ENCODE measurements around the gene HLA-DMA.

The HLA-DMA gene

GRCh38 chr6:32922083-32922482, 30.8 kb downstream of the HLA-DMA start:
- no peak overlapping the region for H2AFZ ChIP-seq (ENCODE audit: low read depth)
- H4K20me1 ChIP-seq (ENCODE audit: insufficient read depth), result no peaks in the 10 kb centered on the region
- no peaks in the 10 kb centered on the region for H3K79me2 ChIP-seq (ENCODE audit: insufficient read depth, low read depth)
- TF ChIP-seq CTCF (conservative IDR thresholded peaks at IDR 0.05; ENCODE audit: low read depth, low read length), result no peak
- no peak overlapping the region for H3K4me2 ChIP-seq
- H3K36me3 ChIP-seq (ENCODE audit: insufficient read depth), result no peaks in the 10 kb centered on the region
- H3K4me3 ChIP-seq (IDR thresholded peaks at IDR 0.05; ENCODE audit: insufficient read depth, low read depth, low read length), result no peak overlapping the region
- no peak overlapping the region for H3K27ac ChIP-seq
- H3K27me3 ChIP-seq (ENCODE audit: insufficient read depth, low read depth), result no peaks in the 10 kb centered on the region
- no peaks in the 10 kb centered on the region for H3K4me1 ChIP-seq (ENCODE audit: low read depth, poor library complexity, severe bottlenecking)
- H3K9ac ChIP-seq, result no peak overlapping the region

- H4K20me1 ChIP-seq (ENCODE audit: insufficient read depth), result no peaks in the 10 kb centered on the region
- H3K36me3 ChIP-seq (ENCODE audit: insufficient read depth), result no peaks in the 10 kb centered on the region
- no peak overlapping the region for H3K4me3 ChIP-seq (IDR thresholded peaks at IDR 0.05; ENCODE audit: insufficient read depth, low read depth, low read length)
- H3K79me2 ChIP-seq (ENCODE audit: insufficient read depth, low read depth), result no peaks in the 10 kb centered on the region
- no peak overlapping the region for H3K4me2 ChIP-seq
- TF ChIP-seq CTCF (conservative IDR thresholded peaks at IDR 0.05; ENCODE audit: low read depth, low read length), result no peak
- H2AFZ ChIP-seq (ENCODE audit: low read depth), result no peak overlapping the region
- H3K9ac ChIP-seq, result no peak overlapping the region
- no peak overlapping the region for H3K27ac ChIP-seq
- H3K27me3 ChIP-seq (ENCODE audit: insufficient read depth, low read depth), result no peaks in the 10 kb centered on the region
- H3K4me1 ChIP-seq (ENCODE audit: low read depth, poor library complexity, severe bottlenecking), result no peaks in the 10 kb centered on the region
These were observed 32.2 kb downstream of the HLA-DMA start for GRCh38 chr6:32920715-32921114.

GRCh38 chr6:32912951-32913350, 39.9 kb downstream of the HLA-DMA start:
- Histone ChIP-seq H2AFZ (ENCODE audit: low read depth) (no peak overlapping the region; the same call in 1 of the 2 replicates), H3K9ac (no peak overlapping the region), H3K4me1 (ENCODE audit: low read depth, poor library complexity, severe bottlenecking) (no peaks in the 10 kb centered on the region), H3K79me2 (ENCODE audit: insufficient read depth, low read depth) (no peaks in the 10 kb centered on the region), H4K20me1 (ENCODE audit: insufficient read depth) (no peaks in the 10 kb centered on the region), H3K4me3 (IDR thresholded peaks at IDR 0.05; ENCODE audit: insufficient read depth, low read depth, low read length) (no peak overlapping the region), H3K27me3 (ENCODE audit: insufficient read depth, low read depth) (no peaks in the 10 kb centered on the region), H3K4me2 (no peak overlapping the region), H3K36me3 (ENCODE audit: insufficient read depth) (no peaks in the 10 kb centered on the region), H3K27ac (no peak overlapping the region)
- TF ChIP-seq CTCF (conservative IDR thresholded peaks at IDR 0.05; ENCODE audit: low read depth, low read length), result no peak

GRCh38 chr6:32908897-32909296, 44.0 kb downstream of the HLA-DMA start:
- no peak overlapping the region for H3K4me3 ChIP-seq (IDR thresholded peaks at IDR 0.05; ENCODE audit: insufficient read depth, low read depth, low read length)
- H4K20me1 ChIP-seq (ENCODE audit: insufficient read depth), result no peaks in the 10 kb centered on the region
- H3K36me3 ChIP-seq (ENCODE audit: insufficient read depth), result no peaks in the 10 kb centered on the region
- no peaks in the 10 kb centered on the region for H3K4me1 ChIP-seq (ENCODE audit: low read depth, poor library complexity, severe bottlenecking)
- no peaks in the 10 kb centered on the region for H3K79me2 ChIP-seq (ENCODE audit: insufficient read depth, low read depth)
- TF ChIP-seq CTCF (conservative IDR thresholded peaks at IDR 0.05; ENCODE audit: low read depth, low read length), result no peak
- no peak overlapping the region for H3K4me2 ChIP-seq
- H3K27me3 ChIP-seq (ENCODE audit: insufficient read depth, low read depth), result no peaks in the 10 kb centered on the region
- H3K27ac ChIP-seq, result no peak overlapping the region
- H3K9ac ChIP-seq, result no peak overlapping the region
- no peak overlapping the region for H2AFZ ChIP-seq (ENCODE audit: low read depth)
